Smooth muscle cell (in vitro differentiated cells): ENCODE data around the gene USP3. TPM values are rescaled to one million over a fixed set of nuclear protein-coding genes. Genes with fewer than 3 reads are reported as not detected.

Experiments
- DNase-seq: peaks from one replicate; lab custom pipeline; 2025; ENCODE audit not compliant: unreplicated experiment; lab: John Stamatoyannopoulos, UW
- H2AFZ ChIP-seq: fragments of 200-600 bp; sonication (generic); 2 replicates; pipeline ENCODE4 v1.6.0; 2016; ENCODE audit warnings: antibody characterized with exemption, low read depth, mild to moderate bottlenecking
- H3F3A ChIP-seq: fragments of 200-600 bp; sonication (generic); 2 replicates; pipeline ENCODE4 v1.6.0; 2017; ENCODE audit warnings: antibody characterized with exemption, low read depth
- H3K27ac ChIP-seq: fragments of 200-600 bp; sonication (generic); 2 replicates; pipeline ENCODE4 v1.5.1; 2016; ENCODE audit warnings: low read depth, mild to moderate bottlenecking
- H3K27me3 ChIP-seq: fragments of 200-600 bp; sonication (generic); 2 replicates; pipeline ENCODE4 v1.6.1; 2016; ENCODE audit warnings: low read depth, mild to moderate bottlenecking
- H3K36me3 ChIP-seq: fragments of 200-600 bp; sonication (generic); 2 replicates; pipeline ENCODE4 v1.5.1; 2016; ENCODE audit warnings: low read depth
- H3K4me1 ChIP-seq: fragments of 200-600 bp; sonication (generic); 2 replicates; pipeline ENCODE4 v1.5.1; 2016; ENCODE audit warnings: low read depth
- H3K4me2 ChIP-seq: fragments of 200-600 bp; sonication (generic); 2 replicates; pipeline ENCODE4 v1.6.0; 2016; ENCODE audit warnings: mild to moderate bottlenecking
- H3K4me3 ChIP-seq: fragments of 200-600 bp; sonication (generic); 2 replicates; pipeline ENCODE4 v1.5.1; 2016; ENCODE audit warnings: mild to moderate bottlenecking
- H3K79me2 ChIP-seq: fragments of 200-600 bp; sonication (generic); 2 replicates; pipeline ENCODE4 v1.6.0; 2016; ENCODE audit warnings: low read depth, mild to moderate bottlenecking
- H3K9ac ChIP-seq: fragments of 200-600 bp; sonication (generic); 2 replicates; pipeline ENCODE4 v1.6.0; 2016; ENCODE audit warnings: low read depth
- H3K9me3 ChIP-seq: fragments of 200-600 bp; sonication (generic); replicated peaks from 2 replicates; pipeline ENCODE4 v1.5.1; 2016; ENCODE audit warnings: low read depth
- H4K20me1 ChIP-seq: fragments of 200-600 bp; sonication (generic); 2 replicates; pipeline ENCODE4 v1.6.0; 2016; ENCODE audit warnings: low read depth
- CTCF ChIP-seq: fragments of 200-600 bp; sonication (generic); IDR thresholded peaks from 2 replicates; pipeline ENCODE4 v1.5.1; 2017; ENCODE audit warnings: borderline replicate concordance, mild to moderate bottlenecking, antibody characterized with exemption; ENCODE audit not compliant: insufficient read depth, poor library complexity, severe bottlenecking
- WGBS: methylation state at CpG from one replicate; pipeline ENCODE4 v1.1.7; 2016; ENCODE audit warnings: low lambda C conversion rate; 5-methylcytosine and 5-hydroxymethylcytosine counted together
- polyA plus RNA-seq: library from polyadenylated mRNA; unstranded; fragments of >200 nt; fragmentation: Nextera tagmentation; extraction: Ambion mirVana; gene quantifications from 2 replicates; pipeline ENCODE4 v1.2.1, GENCODE V29; 2016
- total RNA-seq: library from RNA; depleted of rRNA; stranded (reverse); fragments of >200 nt; gene quantifications from 2 replicates; pipeline ENCODE4 v1.2.3, GENCODE V29; 2014

Gene USP3
- total and polyA plus RNA-seq, 2 experiments from 2014 or later, result 17.1 to 26.2 TPM

GRCh38 chr15:63603516-63603915, 99.1 kb downstream of the USP3 start:
- Histone ChIP-seq H4K20me1 (peaks cover 28% of the 10 kb centered on the region), H3K79me2 (no peaks in the 10 kb centered on the region), H3K4me3 (no peak overlapping the region), H3K27me3 (peaks cover 52% of the 10 kb centered on the region), H3K9me3 (no peaks in the 10 kb centered on the region), H3K27ac (no peak overlapping the region), H3K36me3 (no peaks in the 10 kb centered on the region), H3K4me2 (no peak overlapping the region), H3F3A (peaks cover 4% of the 10 kb centered on the region), H3K9ac (no peak overlapping the region), H2AFZ (no peak overlapping the region), H3K4me1 (peaks cover 12% of the 10 kb centered on the region)
- TF ChIP-seq CTCF, result no peak
- no peak for DNase-seq
- WGBS, result 97% methylated on average over 4 of the region's 4 CpGs

GRCh38 chr15:63604281-63604680, 99.9 kb downstream of the USP3 start:
- Histone ChIP-seq H3K27me3 (peaks cover 54% of the 10 kb centered on the region), H3K4me3 (no peak overlapping the region), H3K79me2 (no peaks in the 10 kb centered on the region), H4K20me1 (peaks cover 36% of the 10 kb centered on the region), H3K9ac (no peak overlapping the region), H3K4me1 (peaks cover 12% of the 10 kb centered on the region), H3K4me2 (no peak overlapping the region), H3F3A (peaks cover 4% of the 10 kb centered on the region), H3K36me3 (no peaks in the 10 kb centered on the region), H3K9me3 (no peaks in the 10 kb centered on the region), H2AFZ (no peak overlapping the region), H3K27ac (no peak overlapping the region)
- 98% methylated on average over 2 of the region's 2 CpGs for WGBS
- TF ChIP-seq CTCF, result no peak
- no peak for DNase-seq

GRCh38 chr15:63605036-63605435, 100.6 kb downstream of the USP3 start:
- H3K27me3 ChIP-seq, result peaks cover 54% of the 10 kb centered on the region
- no peak for DNase-seq
- H3K79me2 ChIP-seq, result no peaks in the 10 kb centered on the region
- no peak overlapping the region for H2AFZ ChIP-seq
- no peak overlapping the region for H3K4me2 ChIP-seq
- H3F3A ChIP-seq, result peaks cover 4% of the 10 kb centered on the region
- H3K27ac ChIP-seq, result no peak overlapping the region
- TF ChIP-seq CTCF, result no peak
- H3K9ac ChIP-seq, result no peak overlapping the region
- H4K20me1 ChIP-seq, result peaks cover 43% of the 10 kb centered on the region
- H3K4me3 ChIP-seq, result no peak overlapping the region
- 98% methylated on average over 3 of the region's 3 CpGs for WGBS
- H3K36me3 ChIP-seq, result no peaks in the 10 kb centered on the region
- peaks cover 13% of the 10 kb centered on the region for H3K4me1 ChIP-seq
- no peaks in the 10 kb centered on the region for H3K9me3 ChIP-seq

GRCh38 chr15:63605816-63606215, 101.4 kb downstream of the USP3 start:
- Histone ChIP-seq H3K4me2 (no peak overlapping the region), H3K9ac (no peak overlapping the region), H3K79me2 (no peaks in the 10 kb centered on the region), H3K27ac (no peak overlapping the region), H3K36me3 (no peaks in the 10 kb centered on the region), H3K4me1 (peaks cover 13% of the 10 kb centered on the region), H2AFZ (no peak overlapping the region), H3F3A (peaks cover 4% of the 10 kb centered on the region), H4K20me1 (peaks cover 51% of the 10 kb centered on the region), H3K27me3 (peaks cover 54% of the 10 kb centered on the region), H3K9me3 (no peaks in the 10 kb centered on the region), H3K4me3 (no peak overlapping the region)
- no peak for DNase-seq
- 94% methylated on average over 7 of the region's 7 CpGs for WGBS
- TF ChIP-seq CTCF, result no peak
